SK-N-MC (cell line): ENCODE data around the gene PRODH.
"Not testable (repeated sequence)": the region's sequence is repeated elsewhere in the genome, so short reads cannot be mapped to it uniquely, and the experiment has no call there.

ENCODE experiments used
- EZH2 ChIP-seq: fragments of 200-600 bp; sonication (generic); IDR thresholded peaks from one replicate; pipeline ENCODE4 v1.6.1; 2017; ENCODE audit warnings: antibody characterized with exemption
- POLR2AphosphoS5 ChIP-seq: IDR thresholded peaks from 2 replicates; pipeline ENCODE4 v1.6.1; 2012; ENCODE audit warnings: mild to moderate bottlenecking, low read depth, low read length, borderline replicate concordance

DNA sequence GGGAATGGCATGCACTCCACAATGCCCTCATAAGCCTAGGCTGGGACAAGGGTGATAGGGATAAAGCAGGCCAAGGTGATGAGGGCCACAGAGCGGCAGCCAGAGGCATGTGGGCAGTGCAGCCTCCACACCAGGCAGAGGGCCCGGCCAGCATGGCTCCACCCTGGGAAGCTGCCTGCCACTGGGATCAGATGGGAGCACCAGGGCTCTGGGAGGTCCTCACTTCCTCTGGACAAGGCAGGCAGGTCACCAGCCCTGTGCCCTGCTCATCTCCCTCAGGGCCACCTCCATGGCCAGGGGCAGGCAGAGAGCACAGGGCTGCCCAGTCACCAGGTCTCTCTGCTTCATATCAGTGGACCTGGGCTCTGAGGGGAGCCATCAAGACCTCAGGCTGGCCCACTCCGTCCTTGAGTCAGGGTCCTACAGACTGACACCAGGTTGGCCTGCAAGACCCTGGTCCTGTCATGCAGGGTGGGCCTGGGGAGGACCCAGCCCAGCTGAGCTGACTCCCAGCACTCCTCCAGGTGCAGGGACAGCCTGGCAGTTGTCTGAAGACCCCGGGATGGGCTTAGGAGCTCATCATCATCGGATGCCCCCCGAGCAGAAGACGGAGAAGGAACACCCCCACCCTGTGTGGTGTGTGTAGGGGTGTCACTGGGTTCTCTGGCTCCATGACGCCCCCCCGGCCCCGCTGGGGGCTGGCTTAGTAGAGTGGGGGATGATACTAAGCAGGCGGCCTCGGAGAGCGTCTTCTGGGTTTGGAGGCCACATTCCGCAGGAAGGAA is 33.3 kb upstream of the PRODH start:
- not testable (repeated sequence) for TF ChIP-seq EZH2, POLR2AphosphoS5
